GM12878 (cell line): Measurements from ENCODE around the gene RNPS1. TPM values are rescaled to one million over a fixed set of nuclear protein-coding genes. Genes with fewer than 3 reads are reported as not detected.

Source experiments
- ATAC-seq: fragments of 200-7000 bp; cut with Tn5 transposase; 3 replicates; pipeline ENCODE4 v1.9.1; 2020; ENCODE audit warnings: mild to moderate bottlenecking, moderate library complexity
- BruUV-seq: library from RNA; stranded (reverse); fragments of 400-500 nt; replicated peaks from 2 replicates; lab custom pipeline; 2021; lab: Mats Ljungman, UMichigan
- CTCF ChIA-PET: fragments of 300-600 bp; sonication (Branson Sonifier 250); formaldehyde crosslinking; extraction: SDS; loops from one replicate; lab custom pipeline; 2021; ENCODE audit warnings: inconsistent platforms; lab: Yijun Ruan, JAX
- POLR2A ChIA-PET: fragments of 350-600 bp; formaldehyde crosslinking; extraction: SDS; loops from one replicate; lab custom pipeline; 2021; ENCODE audit warnings: inconsistent platforms; lab: Charles Lee
- RAD21 ChIA-PET: fragments of 300-600 bp; sonication (Branson Sonifier 250); formaldehyde crosslinking; loops from one replicate; lab custom pipeline; 2023; ENCODE audit warnings: antibody characterized with exemption; ENCODE audit not compliant: unreplicated experiment; lab: Charles Lee
- SMC1A ChIA-PET: fragments of 300-600 bp; sonication (Branson Sonifier 250); formaldehyde crosslinking; loops from one replicate; lab custom pipeline; 2023; ENCODE audit not compliant: unreplicated experiment, uncharacterized antibody; lab: Charles Lee
- DNase-seq: peaks from one replicate; pipeline ENCODE4 v3.0.0-alpha.2; 2011; ENCODE audit warnings: low read depth, low spot score
- FAIRE-seq: peaks from 3 replicates; lab custom pipeline; 2011; peaks lifted over from hg19 to GRCh38; lab: Jason Lieb, UNC
- H2AFZ ChIP-seq: 2 replicates; pipeline ENCODE4 v1.6.0; 2011; ENCODE audit warnings: low read depth, low read length, control low read depth; ENCODE audit not compliant: control insufficient read depth
- H3K27ac ChIP-seq: 2 replicates; pipeline ENCODE4 v1.5.1; 2011; ENCODE audit warnings: control low read depth; ENCODE audit not compliant: control insufficient read depth, insufficient read depth
- H3K27me3 ChIP-seq, 2 experiments: replicated peaks in 1 of 2; 2 replicates each; pipeline versions ENCODE4 v1.6.0 to v1.6.1; 2011; ENCODE audit warnings: low read length in 1 of 2; ENCODE audit not compliant: control insufficient read depth in 2 of 2, insufficient read depth in 2 of 2
- H3K36me3 ChIP-seq, 2 experiments: 2 replicates each; pipeline ENCODE4 v1.5.1; 2011; ENCODE audit warnings: low read length in 1 of 2; ENCODE audit not compliant: control insufficient read depth in 2 of 2, insufficient read depth in 2 of 2
- H3K4me1 ChIP-seq: 2 replicates; pipeline ENCODE4 v1.6.1; 2011; ENCODE audit warnings: mild to moderate bottlenecking, low read length, moderate library complexity, mixed read lengths; ENCODE audit not compliant: control insufficient read depth, insufficient read depth
- H3K4me2 ChIP-seq: 2 replicates; pipeline ENCODE4 v1.6.0; 2011; ENCODE audit warnings: control low read depth; ENCODE audit not compliant: control insufficient read depth, insufficient read depth
- H3K4me3 ChIP-seq: fragments of 200-600 bp; sonication (generic); 2 replicates; pipeline ENCODE4 v1.5.1; 2016
- H3K79me2 ChIP-seq: 2 replicates; pipeline ENCODE4 v1.6.0; 2011; ENCODE audit warnings: low read length; ENCODE audit not compliant: control insufficient read depth, insufficient read depth
- H3K9ac ChIP-seq: 2 replicates; pipeline ENCODE4 v1.8.0; 2011; ENCODE audit warnings: low read length, control low read depth, mixed read lengths; ENCODE audit not compliant: control insufficient read depth, insufficient read depth
- H3K9me3 ChIP-seq: replicated peaks from 3 replicates; pipeline ENCODE4 v1.5.1; 2011; ENCODE audit warnings: mild to moderate bottlenecking, low read length; ENCODE audit not compliant: control insufficient read depth, insufficient read depth
- H4K20me1 ChIP-seq: 2 replicates; pipeline ENCODE4 v1.6.0; 2011; ENCODE audit not compliant: control insufficient read depth, insufficient read depth
- ASH2L ChIP-seq: fragments of 300-600, 200-600 bp; sonication (generic); IDR thresholded peaks from 2 replicates; pipeline ENCODE4 v1.6.1; 2017; ENCODE audit warnings: low read depth, mild to moderate bottlenecking, borderline replicate concordance
- BHLHE40 ChIP-seq, 2 experiments: fragments of 450-650 bp in 1 of 2; IDR thresholded peaks; 2 replicates each; pipeline ENCODE4 v1.6.1; 2011 to 2017; ENCODE audit warnings: low read depth in 2 of 2, borderline replicate concordance in 1 of 2, improper control_type of control experiment in 1 of 2, low read length in 1 of 2, mild to moderate bottlenecking in 1 of 2
- EGR1 ChIP-seq, 2 experiments: IDR thresholded peaks; 1 replicate in 1 of 2; 2 replicates in 1 of 2; pipeline ENCODE4 v1.6.1; 2011 to 2012; ENCODE audit warnings: low read depth in 2 of 2, low read length in 2 of 2, borderline replicate concordance in 1 of 2, mild to moderate bottlenecking in 1 of 2, moderate library complexity in 1 of 2
- EZH2 ChIP-seq: IDR thresholded peaks from 2 replicates; pipeline ENCODE4 v1.6.1; 2012; ENCODE audit warnings: low read depth, mild to moderate bottlenecking, control low read depth, inconsistent platforms, low read length, borderline replicate concordance; ENCODE audit not compliant: control insufficient read depth
- IKZF1 ChIP-seq: fragments of 450-650 bp; conservative IDR thresholded peaks from 2 replicates; pipeline ENCODE4 v1.6.1; 2017; ENCODE audit warnings: antibody characterized with exemption, mild to moderate bottlenecking
- LARP7 ChIP-seq: fragments of 450-650 bp; IDR thresholded peaks from 2 replicates; pipeline ENCODE4 v1.6.1; 2017; ENCODE audit warnings: mild to moderate bottlenecking
- MTA2 ChIP-seq: fragments of 450-650 bp; IDR thresholded peaks from 2 replicates; pipeline ENCODE4 v1.6.1; 2016; ENCODE audit warnings: low read depth, mild to moderate bottlenecking, moderate library complexity
- MXI1 ChIP-seq: fragments of 150-350 bp; IDR thresholded peaks from 2 replicates; pipeline ENCODE4 v1.6.1; 2011; ENCODE audit warnings: low read depth, mild to moderate bottlenecking, inconsistent platforms, low read length, improper control_type of control experiment
- PAX8 ChIP-seq: fragments of 450-650 bp; IDR thresholded peaks from 2 replicates; pipeline ENCODE4 v1.6.1; 2017; ENCODE audit warnings: mild to moderate bottlenecking, moderate library complexity
- POLR2AphosphoS5 ChIP-seq: IDR thresholded peaks from 2 replicates; pipeline ENCODE4 v1.6.1; 2011; ENCODE audit warnings: mild to moderate bottlenecking, low read length, inconsistent platforms
- RAD51 ChIP-seq: fragments of 450-650 bp; IDR thresholded peaks from 2 replicates; pipeline ENCODE4 v1.6.1; 2016; ENCODE audit warnings: moderate library complexity, mild to moderate bottlenecking, inconsistent platforms
- SRF ChIP-seq, 2 experiments: IDR thresholded peaks; 2 replicates each; pipeline ENCODE4 v1.6.1; 2011; ENCODE audit warnings: low read depth in 2 of 2, low read length in 2 of 2, mild to moderate bottlenecking in 1 of 2, moderate library complexity in 1 of 2
- TCF7 ChIP-seq: IDR thresholded peaks from 2 replicates; pipeline ENCODE4 v1.6.1; 2014; ENCODE audit warnings: antibody characterized with exemption, borderline replicate concordance
- ZNF24 ChIP-seq: fragments of 450-650 bp; IDR thresholded peaks from 2 replicates; pipeline ENCODE4 v1.6.1; 2017; ENCODE audit warnings: antibody characterized with exemption, mild to moderate bottlenecking
- ZNF622 ChIP-seq: fragments of 450-650 bp; IDR thresholded peaks from 2 replicates; pipeline ENCODE4 v1.6.1; 2017; ENCODE audit warnings: mild to moderate bottlenecking, inconsistent platforms
- WGBS: methylation state at CpG from one replicate; pipeline ENCODE4 v1.1.6; 2016; ENCODE audit warnings: low lambda C conversion rate; ENCODE audit not compliant: insufficient replicate concordance, insufficient coverage; ENCODE audit errors: missing lambda C conversion rate; 5-methylcytosine and 5-hydroxymethylcytosine counted together
- in situ Hi-C: fragments of 300-500 bp; cut with MboI; formaldehyde crosslinking; loops from 9 replicates; pipeline ENCODE4 v1.14.3; 2018; ENCODE audit warnings: mixed read lengths
- intact Hi-C: fragments of 100-400 bp; cut with micrococcal nuclease; formaldehyde crosslinking; loops from one replicate; pipeline ENCODE4 v1.14.2; 2022; ENCODE audit not compliant: unreplicated experiment
- polyA plus RNA-seq, 11 experiments: library from polyadenylated mRNA; depleted of rRNA in 4 of 11; unstranded in 6 of 11; stranded (reverse) in 5 of 11; fragments of >200 nt; fragmentation: Nextera tagmentation in 4 of 11; fragmentation: Illumina TruSeq in 1 of 11; extraction: Ambion mirVana in 4 of 11; extraction: Trizol in 1 of 11; gene quantifications; 1 replicate in 1 of 11; 2 replicates in 10 of 11; pipeline versions ENCODE4 v1.2.1 to v1.2.3, GENCODE V29; 2011 to 2016; ENCODE audit warnings: inconsistent platforms in 2 of 11, missing spikeins in 2 of 11, low read depth in 1 of 11
- total RNA-seq, 4 experiments: library from RNA; depleted of rRNA in 3 of 4; stranded (reverse); fragments of >200 nt in 3 of 4; fragmentation: Illumina TruSeq in 1 of 4; extraction: Trizol in 1 of 4; gene quantifications; 2 replicates each; pipeline versions ENCODE4 v1.2.1 to v1.2.3, GENCODE V29; 2013 to 2021

RNPS1 gene
- total and polyA plus RNA-seq, 10 of the 15 experiments (the other 5 are each of a cell fraction or from before 2014, with no cell fraction given), result 38.2 to 359 (median 188) TPM

DNA sequence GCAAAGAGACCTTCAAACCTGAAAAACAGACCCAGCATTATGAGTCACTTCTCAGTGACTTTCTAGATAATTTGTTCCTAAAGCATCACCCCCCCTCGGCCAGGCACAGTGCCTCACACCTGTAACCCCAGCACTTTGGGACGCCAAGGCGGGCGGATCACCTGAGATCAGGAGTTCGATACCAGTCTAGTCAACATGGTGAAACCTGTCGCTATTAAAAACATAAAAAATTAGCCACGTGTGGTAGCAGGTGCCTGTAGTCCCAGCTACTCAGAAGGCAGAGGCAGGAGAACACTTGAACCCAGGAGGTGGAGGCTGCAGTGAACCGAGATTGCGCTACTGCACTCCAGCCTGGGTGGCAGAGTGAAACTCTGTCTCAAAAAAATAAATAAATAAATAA, 24.3 kb upstream of the RNPS1 start:
- Histone ChIP-seq H2AFZ (no peak overlapping the region), H3K9me3 (no peaks in the 10 kb centered on the region), H3K4me2 (no peak overlapping the region), H3K9ac (no peak overlapping the region), H3K79me2 (no peaks in the 10 kb centered on the region), H3K27me3 (no peaks in the 10 kb centered on the region; a peak in 1 of 4 replicates), H4K20me1 (no peaks in the 10 kb centered on the region)
- FAIRE-seq (no peak), DNase-seq (no peak)
- ChIA-PET SMC1A (interaction anchor here (0.6 kb wide), 1 partner anchor 422 kb away, joined by 3 read pairs; no protein-coding TSS in a partner anchor), CTCF (no interaction called here)
- in situ Hi-C loops, result no loop called here
- BruUV-seq, result no TSS peak
- TF ChIP-seq EZH2, result no peak
- TF ChIP-seq TCF7, result no peak
- no peak for TF ChIP-seq ASH2L
- TF ChIP-seq EGR1 (IDR thresholded peaks at IDR 0.05; ENCODE audit: borderline replicate concordance in 1 of 2, low read depth in 2 of 2, low read length in 2 of 2), result no peak
- TF ChIP-seq MXI1, result no peak
- no peak for TF ChIP-seq ZNF622
- TF ChIP-seq RAD51, result no peak
- TF ChIP-seq SRF (IDR thresholded peaks at IDR 0.05; ENCODE audit: low read depth in 2 of 2, low read length in 2 of 2), result no peak
- no peak for TF ChIP-seq PAX8
- no peak for TF ChIP-seq IKZF1
- no peak for TF ChIP-seq ZNF24
- no peak for TF ChIP-seq POLR2AphosphoS5
- TF ChIP-seq MTA2, result no peak
- TF ChIP-seq LARP7, result no peak
- TF ChIP-seq BHLHE40 (IDR thresholded peaks at IDR 0.05; ENCODE audit: borderline replicate concordance in 1 of 2, low read depth in 2 of 2, low read length in 1 of 2), result no peak
- TF ChIP-seq, all 136 proteins: peak for 0
- no peak for ATAC-seq
- WGBS, result 84% methylated on average over 9 of the region's 9 CpGs
- H3K36me3 ChIP-seq, result no peaks in the 10 kb centered on the region
- ChIA-PET RAD21 (interaction anchor here (1.3 kb wide), 1 partner anchor 209 kb away, joined by 3 read pairs; no protein-coding TSS in a partner anchor), POLR2A (no interaction called here)
- no peak overlapping the region for H3K27ac ChIP-seq
- intact Hi-C loops, result no loop called here
- peaks cover 10% of the 10 kb centered on the region for H3K4me1 ChIP-seq
- no peak overlapping the region for H3K4me3 ChIP-seq
